HG03175 (cell line): ENCODE results near the gene CCR7.
"Not testable (repeated sequence)": the region's sequence is repeated elsewhere in the genome, so short reads cannot be mapped to it uniquely, and the experiment has no call there.

Source experiments
- ATAC-seq: cut with Tn5 transposase; IDR thresholded peaks from one replicate; pipeline ENCODE4 v1.9.1; 2021; ENCODE audit warnings: mild to moderate bottlenecking, moderate library complexity; ENCODE audit not compliant: unreplicated experiment

Gene CCR7

GRCh38 chr17:40597556-40598300 lies 32.5 kb upstream of the CCR7 start:
- ATAC-seq = no peak

GRCh38 chr17:40597156-40597555 lies 31.9 kb upstream of the CCR7 start:
- ATAC-seq = no peak

- no peak for ATAC-seq
Measured at GRCh38 chr17:40596261-40596919, 31.1 kb upstream of the CCR7 start.

- ATAC-seq = no peak
Measured at GRCh38 chr17:40590742-40591141, 25.5 kb upstream of the CCR7 start.

GRCh38 chr17:40588552-40588951 lies 23.3 kb upstream of the CCR7 start:
- ATAC-seq = no peak

GRCh38 chr17:40586264-40586663 lies 21.0 kb upstream of the CCR7 start:
- ATAC-seq = not testable (repeated sequence)

- not testable (repeated sequence) for ATAC-seq
Measured at GRCh38 chr17:40584950-40585349, 19.7 kb upstream of the CCR7 start.

- peak; percentile 89 for ATAC-seq
Measured at GRCh38 chr17:40582328-40582901, 17.1 kb upstream of the CCR7 start.

- no peak for ATAC-seq
Measured at GRCh38 chr17:40580140-40580539, 14.9 kb upstream of the CCR7 start.

GRCh38 chr17:40579471-40579870 lies 14.2 kb upstream of the CCR7 start:
- ATAC-seq = no peak

- ATAC-seq = peak; percentile 42
Measured at GRCh38 chr17:40577611-40578065, 12.4 kb upstream of the CCR7 start.

GRCh38 chr17:40576113-40576740 lies 11.0 kb upstream of the CCR7 start:
- ATAC-seq = no peak

- ATAC-seq = no peak
Measured at GRCh38 chr17:40574292-40574691, 9.0 kb upstream of the CCR7 start.

GRCh38 chr17:40572245-40572993 lies 7.1 kb upstream of the CCR7 start:
- not testable (repeated sequence) for ATAC-seq

GRCh38 chr17:40568074-40568836 lies 3.0 kb upstream of the CCR7 start:
- ATAC-seq = no peak

GRCh38 chr17:40567377-40567776 lies 2.1 kb upstream of the CCR7 start:
- no peak for ATAC-seq

- ATAC-seq = no peak
Measured at GRCh38 chr17:40565769-40566409, 617 bp upstream of the CCR7 start.

- ATAC-seq = no peak
Measured at GRCh38 chr17:40564195-40564882, 933 bp downstream of the CCR7 start.
